GM12878 (cell line): ENCODE data around the gene KCNK13.

ENCODE experiments used
- CBX3 ChIP-seq: fragments of 200-600 bp; sonication (generic); IDR thresholded peaks from 2 replicates; pipeline ENCODE4 v1.6.1; 2016; ENCODE audit warnings: low read depth, borderline replicate concordance
- CHD4 ChIP-seq: fragments of 200-600 bp; sonication (generic); IDR thresholded peaks from 2 replicates; pipeline ENCODE4 v1.6.1; 2016; ENCODE audit warnings: mild to moderate bottlenecking
- CTCF ChIP-seq, 3 experiments: IDR thresholded peaks in 2 of 3; conservative IDR thresholded peaks in 1 of 3; 2 replicates each; pipeline ENCODE4 v1.5.1; 2011; ENCODE audit warnings: low read depth in 3 of 3, low read length in 3 of 3, mild to moderate bottlenecking in 3 of 3, control low read depth in 2 of 3, moderate library complexity in 2 of 3, inconsistent platforms in 1 of 3, mixed read lengths in 1 of 3; ENCODE audit not compliant: control insufficient read depth in 2 of 3, insufficient read depth in 1 of 3; ENCODE audit errors: extremely low read depth in 1 of 3
- EGR1 ChIP-seq, 2 experiments: IDR thresholded peaks; 1 replicate in 1 of 2; 2 replicates in 1 of 2; pipeline ENCODE4 v1.6.1; 2011 to 2012; ENCODE audit warnings: low read depth in 2 of 2, low read length in 2 of 2, borderline replicate concordance in 1 of 2, mild to moderate bottlenecking in 1 of 2, moderate library complexity in 1 of 2
- MAX ChIP-seq: IDR thresholded peaks from 2 replicates; pipeline ENCODE4 v1.6.1; 2012; ENCODE audit warnings: low read depth, low read length, improper control_type of control experiment
- MYC ChIP-seq: IDR thresholded peaks from 2 replicates; pipeline ENCODE4 v1.6.1; 2011; ENCODE audit warnings: mild to moderate bottlenecking, low read length, moderate library complexity, inconsistent platforms; ENCODE audit not compliant: insufficient read depth, insufficient replicate concordance, insufficient read length, severe bottlenecking
- NR2C1 ChIP-seq: fragments of 450-650 bp; IDR thresholded peaks from 2 replicates; pipeline ENCODE4 v1.6.1; 2017; ENCODE audit warnings: antibody characterized with exemption, mild to moderate bottlenecking, moderate library complexity
- POLR2A ChIP-seq: IDR thresholded peaks from 2 replicates; pipeline ENCODE4 v1.6.1; 2011; ENCODE audit warnings: low read depth, mild to moderate bottlenecking, low read length
- SMC3 ChIP-seq: IDR thresholded peaks from 2 replicates; pipeline ENCODE4 v1.6.1; 2011; ENCODE audit warnings: low read length, improper control_type of control experiment, borderline replicate concordance
- TARDBP ChIP-seq: IDR thresholded peaks from 2 replicates; pipeline ENCODE4 v1.6.1; 2016; ENCODE audit warnings: borderline replicate concordance
- ZBTB33 ChIP-seq: fragments of 450-650 bp; IDR thresholded peaks from 2 replicates; pipeline ENCODE4 v1.6.1; 2017; ENCODE audit warnings: mild to moderate bottlenecking
- ZBTB40 ChIP-seq: fragments of 450-650 bp; IDR thresholded peaks from 2 replicates; pipeline ENCODE4 v1.6.1; 2016; ENCODE audit warnings: mild to moderate bottlenecking, moderate library complexity, borderline replicate concordance

- TF ChIP-seq CTCF (IDR thresholded peaks at IDR 0.05 in 2 of 3, conservative IDR thresholded peaks at IDR 0.05 in 1 of 3; ENCODE audit: control insufficient read depth in 2 of 3, extremely low read depth in 1 of 3, insufficient read depth in 1 of 3, low read depth in 3 of 3, low read length in 3 of 3) (no peak), TARDBP (no peak), NR2C1 (no peak), ZBTB33 (no peak), CHD4 (no peak), ZBTB40 (no peak), MYC (no peak), POLR2A (no peak), CBX3 (no peak), SMC3 (no peak), MAX (no peak), EGR1 (IDR thresholded peaks at IDR 0.05; ENCODE audit: borderline replicate concordance in 1 of 2, low read depth in 2 of 2, low read length in 2 of 2) (no peak)
Measured at GRCh38 chr14:90179809-90180779, 118.3 kb downstream of the KCNK13 start.
